B cell (primary cell): ENCODE data around the gene OR7A5.
"Not testable (repeated sequence)": the region's sequence is repeated elsewhere in the genome, so short reads cannot be mapped to it uniquely, and the experiment has no call there.

Source experiments
- EZH2 ChIP-seq: IDR thresholded peaks from 2 replicates; pipeline ENCODE4 v1.6.1; 2012; ENCODE audit warnings: borderline replicate concordance, low read depth, mild to moderate bottlenecking, moderate library complexity, low read length; ENCODE audit not compliant: insufficient read depth, poor library complexity, severe bottlenecking
- TF ChIP-seq, protein P1 (sequence below): fragments of 200-600 bp; IDR thresholded peaks from one replicate; pipeline ENCODE4 v1.8.0; 2022; ENCODE audit warnings: antibody characterized with exemption, mild to moderate bottlenecking

DNA sequence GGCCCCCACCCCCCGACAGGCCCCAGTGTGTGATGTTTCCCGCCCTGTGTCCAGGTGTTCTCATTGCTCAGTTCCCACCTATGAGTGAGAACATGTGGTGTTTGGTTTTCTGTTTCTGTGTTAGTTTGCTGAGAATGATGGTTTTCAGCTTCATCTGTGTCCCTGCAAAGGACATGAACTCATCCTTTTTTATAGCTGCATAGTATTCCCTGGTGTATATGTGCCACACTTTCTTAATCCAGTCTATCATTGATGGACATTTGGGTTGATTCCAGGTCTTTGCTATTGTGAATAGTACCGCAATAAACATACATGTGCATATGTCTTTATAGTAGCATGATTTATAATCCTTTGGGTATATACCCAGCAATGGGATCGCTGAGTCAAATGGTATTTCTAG, 57.3 kb downstream of the OR7A5 start:
- TF ChIP-seq, protein P1, sequence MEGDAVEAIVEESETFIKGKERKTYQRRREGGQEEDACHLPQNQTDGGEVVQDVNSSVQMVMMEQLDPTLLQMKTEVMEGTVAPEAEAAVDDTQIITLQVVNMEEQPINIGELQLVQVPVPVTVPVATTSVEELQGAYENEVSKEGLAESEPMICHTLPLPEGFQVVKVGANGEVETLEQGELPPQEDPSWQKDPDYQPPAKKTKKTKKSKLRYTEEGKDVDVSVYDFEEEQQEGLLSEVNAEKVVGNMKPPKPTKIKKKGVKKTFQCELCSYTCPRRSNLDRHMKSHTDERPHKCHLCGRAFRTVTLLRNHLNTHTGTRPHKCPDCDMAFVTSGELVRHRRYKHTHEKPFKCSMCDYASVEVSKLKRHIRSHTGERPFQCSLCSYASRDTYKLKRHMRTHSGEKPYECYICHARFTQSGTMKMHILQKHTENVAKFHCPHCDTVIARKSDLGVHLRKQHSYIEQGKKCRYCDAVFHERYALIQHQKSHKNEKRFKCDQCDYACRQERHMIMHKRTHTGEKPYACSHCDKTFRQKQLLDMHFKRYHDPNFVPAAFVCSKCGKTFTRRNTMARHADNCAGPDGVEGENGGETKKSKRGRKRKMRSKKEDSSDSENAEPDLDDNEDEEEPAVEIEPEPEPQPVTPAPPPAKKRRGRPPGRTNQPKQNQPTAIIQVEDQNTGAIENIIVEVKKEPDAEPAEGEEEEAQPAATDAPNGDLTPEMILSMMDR, result not testable (repeated sequence)
- TF ChIP-seq EZH2, result not testable (repeated sequence)
